GM18870 (cell line): ENCODE data around the gene MAN2B1.
"Not testable (repeated sequence)": the region's sequence is repeated elsewhere in the genome, so short reads cannot be mapped to it uniquely, and the experiment has no call there.

ENCODE experiments used
- ATAC-seq: cut with Tn5 transposase; IDR thresholded peaks from one replicate; pipeline ENCODE4 v1.9.1; 2021; ENCODE audit warnings: moderate library complexity; ENCODE audit not compliant: unreplicated experiment

Gene MAN2B1

GRCh38 chr19:12689581-12690216 lies 23.2 kb upstream of the MAN2B1 start:
- ATAC-seq: no peak

- ATAC-seq: no peak
Observed at GRCh38 chr19:12689012-12689411, 22.5 kb upstream of the MAN2B1 start.

- ATAC-seq: no peak
Observed at GRCh38 chr19:12687496-12688196, 21.1 kb upstream of the MAN2B1 start, which contains the start of gene GNG14. GNG14 (plus strand) TSS chr19:12687998; CDS start chr19:12688049, 51 bp downstream.

GRCh38 chr19:12685831-12686230 lies 19.3 kb upstream of the MAN2B1 start:
- no peak for ATAC-seq

- peak; percentile 65 for ATAC-seq
Observed at GRCh38 chr19:12681074-12681987, 14.8 kb upstream of the MAN2B1 start, which contains the start of gene DHPS. DHPS (minus strand) TSS chr19:12681880; CDS start chr19:12681766, 114 bp downstream.

- no peak for ATAC-seq
Observed at GRCh38 chr19:12680034-12680433, 13.5 kb upstream of the MAN2B1 start.

GRCh38 chr19:12678039-12678438 lies 11.5 kb upstream of the MAN2B1 start:
- not testable (repeated sequence) for ATAC-seq

GRCh38 chr19:12676928-12677327 lies 10.4 kb upstream of the MAN2B1 start:
- no peak for ATAC-seq

- no peak for ATAC-seq
Observed at GRCh38 chr19:12676384-12676792, 9.8 kb upstream of the MAN2B1 start.

GRCh38 chr19:12675940-12676339 lies 9.4 kb upstream of the MAN2B1 start:
- ATAC-seq: no peak

- ATAC-seq: no peak
Observed at GRCh38 chr19:12675399-12675798, 8.9 kb upstream of the MAN2B1 start.

- no peak for ATAC-seq
Observed at GRCh38 chr19:12672744-12673143, 6.2 kb upstream of the MAN2B1 start.

- ATAC-seq: no peak
Observed at GRCh38 chr19:12670159-12670928, 3.8 kb upstream of the MAN2B1 start.

- no peak for ATAC-seq
Observed at GRCh38 chr19:12669270-12670158, 3.0 kb upstream of the MAN2B1 start.

- ATAC-seq: no peak
Observed at GRCh38 chr19:12668932-12669269, 2.4 kb upstream of the MAN2B1 start.

- ATAC-seq: no peak
Observed at GRCh38 chr19:12668346-12668745, 1.8 kb upstream of the MAN2B1 start.

GRCh38 chr19:12667731-12668302 lies 1.3 kb upstream of the MAN2B1 start:
- no peak for ATAC-seq

- no peak for ATAC-seq
Observed at GRCh38 chr19:12665671-12666264, 774 bp downstream of the MAN2B1 start.

- no peak for ATAC-seq
Observed at GRCh38 chr19:12665281-12665573, 1.3 kb downstream of the MAN2B1 start.
